MM.1S (cell line): Measurements from ENCODE around the gene SRGAP2B.
"Not testable (repeated sequence)": the region's sequence is repeated elsewhere in the genome, so short reads cannot be mapped to it uniquely, and the experiment has no call there.

ENCODE experiments used
- DNase-seq: peaks from one replicate; pipeline ENCODE4 v3.0.0-alpha.2; 2015
- H2AFZ ChIP-seq: fragments of 300-600 bp; sonication (generic); 2 replicates; pipeline ENCODE4 v1.6.0; 2016; ENCODE audit warnings: antibody characterized with exemption, low read length
- H3F3A ChIP-seq: fragments of 300-600 bp; sonication (generic); 2 replicates; pipeline ENCODE4 v1.6.1; 2016; ENCODE audit warnings: mild to moderate bottlenecking, antibody characterized with exemption, low read length, moderate library complexity, mixed read lengths; ENCODE audit not compliant: insufficient read depth
- H3K27ac ChIP-seq: fragments of 300-600 bp; sonication (generic); 2 replicates; pipeline ENCODE4 v1.5.1; 2016; ENCODE audit warnings: mild to moderate bottlenecking, low read length
- H3K27me3 ChIP-seq: fragments of 300-600 bp; sonication (generic); replicated peaks from 2 replicates; pipeline ENCODE4 v1.6.0; 2016; ENCODE audit warnings: low read length; ENCODE audit not compliant: insufficient read depth
- H3K36me3 ChIP-seq: fragments of 300-600 bp; sonication (generic); replicated peaks from 2 replicates; pipeline ENCODE4 v1.6.1; 2016; ENCODE audit warnings: mild to moderate bottlenecking, low read length, mixed read lengths; ENCODE audit not compliant: insufficient read depth
- H3K4me1 ChIP-seq: fragments of 300-600 bp; sonication (generic); 2 replicates; pipeline ENCODE4 v1.6.1; 2016; ENCODE audit warnings: low read length, mixed read lengths
- H3K4me2 ChIP-seq: fragments of 300-600 bp; sonication (generic); 2 replicates; pipeline ENCODE4 v1.6.0; 2016; ENCODE audit warnings: low read depth, low read length
- H3K4me3 ChIP-seq: fragments of 300-600 bp; sonication (generic); 2 replicates; pipeline ENCODE4 v1.5.1; 2016; ENCODE audit warnings: low read length, mixed read lengths
- H3K79me2 ChIP-seq: fragments of 300-600 bp; sonication (generic); 2 replicates; pipeline ENCODE4 v1.6.1; 2016; ENCODE audit warnings: mixed run types, low read length, mixed read lengths
- H3K9ac ChIP-seq: fragments of 300-600 bp; sonication (generic); 2 replicates; pipeline ENCODE4 v1.6.1; 2016; ENCODE audit warnings: low read length, mixed read lengths
- H3K9me2 ChIP-seq: fragments of 300-600 bp; sonication (generic); replicated peaks from 2 replicates; pipeline ENCODE4 v1.6.1; 2016; ENCODE audit warnings: mild to moderate bottlenecking, low read length, mixed read lengths; ENCODE audit not compliant: insufficient read depth
- H3K9me3 ChIP-seq: fragments of 300-600 bp; sonication (generic); replicated peaks from 2 replicates; pipeline ENCODE4 v1.6.1; 2016; ENCODE audit warnings: mild to moderate bottlenecking, low read length, mixed read lengths; ENCODE audit not compliant: insufficient read depth
- H4K20me1 ChIP-seq: fragments of 300-600 bp; sonication (generic); 2 replicates; pipeline ENCODE4 v1.6.1; 2016; ENCODE audit warnings: mild to moderate bottlenecking, low read length, moderate library complexity, mixed read lengths; ENCODE audit not compliant: insufficient read depth

SRGAP2B gene

GRCh38 chr1:144995833-144996410, 99.2 kb downstream of the SRGAP2B start:
- not testable (repeated sequence) for H3K4me3 ChIP-seq, H3K4me1 ChIP-seq, DNase-seq, H4K20me1 ChIP-seq, H3K4me2 ChIP-seq, H3K79me2 ChIP-seq, H3K27me3 ChIP-seq, H3K9me2 ChIP-seq, H3K9ac ChIP-seq, H3F3A ChIP-seq, H3K27ac ChIP-seq, H2AFZ ChIP-seq, H3K36me3 ChIP-seq, H3K9me3 ChIP-seq

- not testable (repeated sequence) for H4K20me1 ChIP-seq, H3K27me3 ChIP-seq, H3K9ac ChIP-seq, H3K4me2 ChIP-seq, H3F3A ChIP-seq, DNase-seq, H3K79me2 ChIP-seq, H2AFZ ChIP-seq, H3K9me2 ChIP-seq, H3K4me1 ChIP-seq, H3K27ac ChIP-seq, H3K9me3 ChIP-seq, H3K36me3 ChIP-seq, H3K4me3 ChIP-seq
Observed at GRCh38 chr1:144992915-144993314, 102.2 kb downstream of the SRGAP2B start.

- not testable (repeated sequence) for H3K27me3 ChIP-seq, H3K9me2 ChIP-seq, H3K4me3 ChIP-seq, H3K4me1 ChIP-seq, H3K9ac ChIP-seq, H4K20me1 ChIP-seq, H3K27ac ChIP-seq, H3K36me3 ChIP-seq, H3K79me2 ChIP-seq, DNase-seq, H3K9me3 ChIP-seq, H3F3A ChIP-seq, H3K4me2 ChIP-seq, H2AFZ ChIP-seq
Observed at GRCh38 chr1:144990611-144991010, 104.5 kb downstream of the SRGAP2B start.

- not testable (repeated sequence) for H3K9ac ChIP-seq, H3K9me2 ChIP-seq, H3K79me2 ChIP-seq, H3K9me3 ChIP-seq, H3K27ac ChIP-seq, H4K20me1 ChIP-seq, H3K36me3 ChIP-seq, H2AFZ ChIP-seq, H3K4me1 ChIP-seq, DNase-seq, H3K27me3 ChIP-seq, H3K4me3 ChIP-seq, H3F3A ChIP-seq, H3K4me2 ChIP-seq
Observed at GRCh38 chr1:144987131-144987530, 108.0 kb downstream of the SRGAP2B start.

GRCh38 chr1:144986171-144986860, 108.8 kb downstream of the SRGAP2B start:
- H3K9me3 ChIP-seq, H3K4me3 ChIP-seq, H3K9ac ChIP-seq, DNase-seq, H3F3A ChIP-seq, H3K27ac ChIP-seq, H3K79me2 ChIP-seq, H2AFZ ChIP-seq, H3K9me2 ChIP-seq, H3K36me3 ChIP-seq, H4K20me1 ChIP-seq, H3K27me3 ChIP-seq, H3K4me2 ChIP-seq, H3K4me1 ChIP-seq: not testable (repeated sequence)

GRCh38 chr1:144985550-144986170, 109.5 kb downstream of the SRGAP2B start:
- H3K36me3 ChIP-seq, H3K9ac ChIP-seq, H2AFZ ChIP-seq, H3K27ac ChIP-seq, H3K4me1 ChIP-seq, H3K79me2 ChIP-seq, H3F3A ChIP-seq, H3K4me3 ChIP-seq, DNase-seq, H3K9me2 ChIP-seq, H3K9me3 ChIP-seq, H3K27me3 ChIP-seq, H3K4me2 ChIP-seq, H4K20me1 ChIP-seq: not testable (repeated sequence)

GRCh38 chr1:144982802-144983525, 112.2 kb downstream of the SRGAP2B start:
- not testable (repeated sequence) for H4K20me1 ChIP-seq, H3K4me3 ChIP-seq, H2AFZ ChIP-seq, H3F3A ChIP-seq, H3K4me2 ChIP-seq, H3K27ac ChIP-seq, H3K9ac ChIP-seq, H3K27me3 ChIP-seq, DNase-seq, H3K4me1 ChIP-seq, H3K36me3 ChIP-seq, H3K9me2 ChIP-seq, H3K9me3 ChIP-seq, H3K79me2 ChIP-seq
